H9 (cell line): ENCODE results near the gene PRKCD. TPM values are rescaled to one million over a fixed set of nuclear protein-coding genes. Genes with fewer than 3 reads are reported as not detected.

Source experiments
- DNase-seq: peaks from one replicate; pipeline ENCODE4 v3.0.0-alpha.2; 2017
- H2AFZ ChIP-seq: one replicate; pipeline ENCODE4 v1.6.1; 2013; ENCODE audit warnings: mild to moderate bottlenecking, low read length, control low read depth, moderate library complexity
- H2AK5ac ChIP-seq: 2 replicates; pipeline ENCODE4 v1.6.1; 2013; ENCODE audit warnings: low read length, control low read depth, mixed read lengths; ENCODE audit not compliant: insufficient read length
- H2BK120ac ChIP-seq: one replicate; pipeline ENCODE4 v1.6.1; 2013; ENCODE audit warnings: low read depth, mild to moderate bottlenecking, low read length, control low read depth, inconsistent platforms; ENCODE audit not compliant: poor library complexity, severe bottlenecking
- H2BK12ac ChIP-seq: 2 replicates; pipeline ENCODE4 v1.6.1; 2013; ENCODE audit warnings: low read length, control low read depth, mixed read lengths, low read depth; ENCODE audit not compliant: insufficient read length
- H2BK15ac ChIP-seq: 2 replicates; pipeline ENCODE4 v1.6.1; 2013; ENCODE audit warnings: low read depth, low read length, control low read depth
- H2BK20ac ChIP-seq: one replicate; pipeline ENCODE4 v1.6.1; 2013; ENCODE audit warnings: low read depth, mild to moderate bottlenecking, low read length, control low read depth, inconsistent platforms; ENCODE audit not compliant: poor library complexity, severe bottlenecking
- H2BK5ac ChIP-seq: 2 replicates; pipeline ENCODE4 v1.6.1; 2013; ENCODE audit warnings: low read length, control low read depth, mixed read lengths; ENCODE audit not compliant: insufficient read length
- H3K14ac ChIP-seq: 2 replicates; pipeline ENCODE4 v1.6.1; 2013; ENCODE audit warnings: low read length, control low read depth; ENCODE audit not compliant: insufficient read depth
- H3K18ac ChIP-seq: 2 replicates; pipeline ENCODE4 v1.6.1; 2013; ENCODE audit warnings: low read depth, mild to moderate bottlenecking, mixed read lengths, low read length, control low read depth; ENCODE audit not compliant: insufficient read length
- H3K23ac ChIP-seq: 2 replicates; pipeline ENCODE4 v1.6.1; 2013; ENCODE audit warnings: low read length, control low read depth, mixed read lengths, low read depth; ENCODE audit not compliant: insufficient read length
- H3K23me2 ChIP-seq: 2 replicates; pipeline ENCODE4 v1.6.1; 2013; ENCODE audit warnings: low read depth, mild to moderate bottlenecking, mixed read lengths, low read length, control low read depth; ENCODE audit not compliant: insufficient read length, poor library complexity, severe bottlenecking
- H3K27ac ChIP-seq: 2 replicates; pipeline ENCODE4 v1.5.1; 2013; ENCODE audit warnings: low read length, control low read depth, mixed read lengths, low read depth; ENCODE audit not compliant: insufficient read length
- H3K27me3 ChIP-seq: 2 replicates; pipeline ENCODE4 v1.6.1; 2013; ENCODE audit warnings: low read length, control low read depth, inconsistent platforms; ENCODE audit not compliant: insufficient read depth
- H3K4ac ChIP-seq: 2 replicates; pipeline ENCODE4 v1.6.1; 2013; ENCODE audit warnings: low read depth, mild to moderate bottlenecking, control low read depth, inconsistent platforms, low read length, moderate library complexity
- H3K4me1 ChIP-seq: 2 replicates; pipeline ENCODE4 v1.6.1; 2013; ENCODE audit warnings: low read length, control low read depth, inconsistent platforms; ENCODE audit not compliant: insufficient read depth
- H3K4me2 ChIP-seq: 2 replicates; pipeline ENCODE4 v1.6.1; 2013; ENCODE audit warnings: low read length, control low read depth, mixed read lengths; ENCODE audit not compliant: insufficient read length, insufficient read depth
- H3K56ac ChIP-seq: 2 replicates; pipeline ENCODE4 v1.6.1; 2013; ENCODE audit warnings: low read depth, mild to moderate bottlenecking, mixed read lengths, low read length, control low read depth; ENCODE audit not compliant: insufficient read length
- H3K79me1 ChIP-seq: 2 replicates; pipeline ENCODE4 v1.6.1; 2013; ENCODE audit warnings: low read depth, mild to moderate bottlenecking, moderate library complexity, low read length, control low read depth, inconsistent platforms; ENCODE audit not compliant: insufficient read depth, poor library complexity, severe bottlenecking
- H3K79me2 ChIP-seq: 2 replicates; pipeline ENCODE4 v1.6.1; 2013; ENCODE audit warnings: low read length, control low read depth, inconsistent platforms; ENCODE audit not compliant: insufficient read depth
- H3K9ac ChIP-seq: 2 replicates; pipeline ENCODE4 v1.6.1; 2013; ENCODE audit warnings: low read length, control low read depth, mixed read lengths; ENCODE audit not compliant: insufficient read length; ENCODE audit errors: extremely low read depth
- H3K9me3 ChIP-seq: one replicate; pipeline ENCODE4 v1.6.1; 2013; ENCODE audit warnings: low read depth, low read length, inconsistent platforms; ENCODE audit not compliant: control insufficient read depth
- H3T11ph ChIP-seq: one replicate; pipeline ENCODE4 v1.6.1; 2013; ENCODE audit warnings: mild to moderate bottlenecking, low read length, control low read depth, inconsistent platforms
- H4K20me1 ChIP-seq: one replicate; pipeline ENCODE4 v1.6.1; 2013; ENCODE audit not compliant: control insufficient read depth, insufficient read length, insufficient read depth
- H4K5ac ChIP-seq: 2 replicates; pipeline ENCODE4 v1.6.1; 2013; ENCODE audit warnings: low read depth, mild to moderate bottlenecking, mixed read lengths, low read length, control low read depth; ENCODE audit not compliant: insufficient read length
- H4K8ac ChIP-seq: replicated peaks from 2 replicates; pipeline ENCODE4 v1.6.1; 2013; ENCODE audit warnings: low read length, control low read depth, mixed read lengths, low read depth; ENCODE audit not compliant: insufficient read length
- H4K91ac ChIP-seq: 2 replicates; pipeline ENCODE4 v1.6.1; 2013; ENCODE audit warnings: low read depth, mild to moderate bottlenecking, moderate library complexity, mixed read lengths, low read length, control low read depth; ENCODE audit not compliant: insufficient read length
- H3K27ac Mint-ChIP-seq, 3 experiments: 2 replicates in 2 of 3; 3 replicates in 1 of 3; pipeline ENCODE4 v1.8.0; 2020 to 2021; ENCODE audit warnings: mixed read lengths in 3 of 3, mild to moderate bottlenecking in 1 of 3, moderate library complexity in 1 of 3
- H3K27me3 Mint-ChIP-seq: 2 replicates; pipeline ENCODE4 v1.8.0; 2021; ENCODE audit warnings: low read depth, mild to moderate bottlenecking, moderate library complexity, mixed read lengths
- H3K36me3 Mint-ChIP-seq, 3 experiments: 2 replicates in 2 of 3; 3 replicates in 1 of 3; pipeline ENCODE4 v1.8.0; 2020 to 2021; ENCODE audit warnings: low read depth in 3 of 3, mixed read lengths in 3 of 3; ENCODE audit not compliant: insufficient read depth in 1 of 3
- H3K4me1 Mint-ChIP-seq, 2 experiments: 2 replicates each; pipeline ENCODE4 v1.8.0; 2020; ENCODE audit warnings: mixed read lengths in 2 of 2
- H3K4me3 Mint-ChIP-seq, 2 experiments: 2 replicates in 1 of 2; 3 replicates in 1 of 2; pipeline ENCODE4 v1.8.0; 2020 to 2021; ENCODE audit warnings: mild to moderate bottlenecking in 2 of 2, mixed read lengths in 2 of 2, moderate library complexity in 1 of 2
- H3K9me3 Mint-ChIP-seq, 2 experiments: 2 replicates in 1 of 2; 3 replicates in 1 of 2; pipeline ENCODE4 v1.8.0; 2020; ENCODE audit warnings: mild to moderate bottlenecking in 2 of 2, mixed read lengths in 2 of 2, moderate library complexity in 1 of 2
- WGBS: extraction: QIAGEN DNeasy Blood & Tissue Kit; methylation state at CpG from one replicate; pipeline ENCODE4 v1.1.7; 2013; ENCODE audit warnings: missing lambda C conversion rate, low lambda C conversion rate, mixed read lengths; ENCODE audit not compliant: insufficient read length; ENCODE audit errors: extremely low coverage; 5-methylcytosine and 5-hydroxymethylcytosine counted together
- total RNA-seq: library from RNA; stranded (reverse); gene quantifications from 2 replicates; pipeline ENCODE4 v1.2.1, GENCODE V29; 2021
- TF ChIP-seq, protein P1 (sequence below): fragments of 200-600 bp; sonication (generic); conservative IDR thresholded peaks from 3 replicates; pipeline ENCODE4 v1.8.0; 2021; ENCODE audit warnings: antibody characterized with exemption, mild to moderate bottlenecking

The PRKCD gene
- total RNA-seq, 1 experiment from 2014 or later: 23.7 TPM

DNA sequence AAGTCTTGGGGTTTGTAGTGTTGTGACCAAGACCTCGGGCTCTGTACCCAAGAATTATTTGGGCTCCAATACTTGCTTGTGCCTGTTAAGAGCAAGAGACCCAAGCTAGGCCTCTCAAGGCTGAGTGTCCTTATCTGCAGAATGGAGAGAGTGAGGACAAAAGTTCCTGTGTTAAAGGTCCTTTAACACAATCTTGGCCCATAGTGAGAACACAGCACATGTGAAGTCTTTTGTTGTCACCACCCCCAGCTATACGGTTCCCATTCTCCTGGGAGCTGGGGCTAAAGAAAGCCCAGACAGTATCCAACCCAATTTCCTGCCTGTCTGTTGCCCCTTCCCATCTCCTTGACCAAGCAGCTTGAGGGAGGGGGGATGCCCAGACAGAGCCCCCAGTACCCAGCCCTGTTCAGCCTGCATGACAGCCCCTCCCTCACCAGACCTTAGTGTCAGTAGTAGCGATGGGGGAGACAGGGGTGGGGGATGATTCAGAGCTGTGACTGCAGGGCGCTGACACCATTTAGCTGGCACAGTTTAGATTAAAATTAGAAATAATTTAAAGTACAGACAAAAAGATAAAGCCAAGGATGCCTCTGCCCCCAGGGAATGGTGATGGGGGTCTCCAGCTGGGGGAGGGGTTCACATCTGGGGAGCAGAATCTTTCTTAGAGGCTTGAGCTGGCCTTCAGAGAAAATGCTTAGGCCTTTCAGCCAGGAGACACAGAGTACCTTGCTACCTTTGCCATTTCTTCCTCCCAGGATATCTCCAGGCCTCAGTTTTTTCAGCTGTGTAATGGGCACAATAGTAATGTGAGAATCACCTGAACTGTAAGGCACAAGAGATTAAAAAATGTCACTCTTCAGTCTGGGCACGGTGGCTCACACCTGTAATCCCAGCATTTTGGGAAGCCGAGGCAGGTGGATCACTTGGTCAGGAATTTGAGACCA lies 2.7 kb downstream of the PRKCD start:
- Mint-ChIP-seq H3K4me3 (peak overlapping the region; percentile 91 to 96; a peak in 1 of 5 replicates), H3K4me1 (peaks cover 42 to 45% of the 10 kb centered on the region in 2 experiments), H3K9me3 (no peaks in the 10 kb centered on the region), H3K36me3 (no peaks in the 10 kb centered on the region; a peak in 1 of 7 replicates), H3K27me3 (peaks cover 10% of the 10 kb centered on the region), H3K27ac (no peak overlapping the region)
- no peak overlapping the region for H3K27ac ChIP-seq
- H2BK20ac ChIP-seq: no peak overlapping the region
- H3K9me3 ChIP-seq: no peaks in the 10 kb centered on the region
- no peak overlapping the region for H3K18ac ChIP-seq
- no peak overlapping the region for H4K91ac ChIP-seq
- no peak overlapping the region for H3K4ac ChIP-seq
- H2BK5ac ChIP-seq: no peak overlapping the region
- H2BK120ac ChIP-seq: no peak overlapping the region
- no peak overlapping the region for H3K56ac ChIP-seq
- TF ChIP-seq, protein P1, sequence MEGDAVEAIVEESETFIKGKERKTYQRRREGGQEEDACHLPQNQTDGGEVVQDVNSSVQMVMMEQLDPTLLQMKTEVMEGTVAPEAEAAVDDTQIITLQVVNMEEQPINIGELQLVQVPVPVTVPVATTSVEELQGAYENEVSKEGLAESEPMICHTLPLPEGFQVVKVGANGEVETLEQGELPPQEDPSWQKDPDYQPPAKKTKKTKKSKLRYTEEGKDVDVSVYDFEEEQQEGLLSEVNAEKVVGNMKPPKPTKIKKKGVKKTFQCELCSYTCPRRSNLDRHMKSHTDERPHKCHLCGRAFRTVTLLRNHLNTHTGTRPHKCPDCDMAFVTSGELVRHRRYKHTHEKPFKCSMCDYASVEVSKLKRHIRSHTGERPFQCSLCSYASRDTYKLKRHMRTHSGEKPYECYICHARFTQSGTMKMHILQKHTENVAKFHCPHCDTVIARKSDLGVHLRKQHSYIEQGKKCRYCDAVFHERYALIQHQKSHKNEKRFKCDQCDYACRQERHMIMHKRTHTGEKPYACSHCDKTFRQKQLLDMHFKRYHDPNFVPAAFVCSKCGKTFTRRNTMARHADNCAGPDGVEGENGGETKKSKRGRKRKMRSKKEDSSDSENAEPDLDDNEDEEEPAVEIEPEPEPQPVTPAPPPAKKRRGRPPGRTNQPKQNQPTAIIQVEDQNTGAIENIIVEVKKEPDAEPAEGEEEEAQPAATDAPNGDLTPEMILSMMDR: no peak
- H2BK12ac ChIP-seq: no peak overlapping the region
- no peak overlapping the region for H3K4me2 ChIP-seq
- no peaks in the 10 kb centered on the region; the same call in 1 of the 2 replicates for H3K27me3 ChIP-seq
- no peak overlapping the region for H2BK15ac ChIP-seq
- H3K23ac ChIP-seq: no peak overlapping the region
- no peak overlapping the region for H4K5ac ChIP-seq
- H3K79me2 ChIP-seq: no peaks in the 10 kb centered on the region; the same call in 1 of the 2 replicates
- H3T11ph ChIP-seq: no peak overlapping the region
- H3K4me1 ChIP-seq: peaks cover 12% of the 10 kb centered on the region; the same call in 1 of the 2 replicates
- no peak overlapping the region for H2AK5ac ChIP-seq
- H2AFZ ChIP-seq: no peak overlapping the region
- peaks cover 2% of the 10 kb centered on the region for H4K20me1 ChIP-seq
- H3K9ac ChIP-seq: no peak overlapping the region
- no peak overlapping the region for H3K14ac ChIP-seq
- H3K79me1 ChIP-seq: no peaks in the 10 kb centered on the region
- peaks cover 4% of the 10 kb centered on the region for H3K23me2 ChIP-seq
- no peak overlapping the region for H4K8ac ChIP-seq
- DNase-seq: no peak
- WGBS: no CpG with 5 or more reads among the region's 6 CpGs
